GM12874 (cell line): ENCODE measurements around the gene DPH2.

ENCODE experiments used
- TF ChIP-seq, protein P1 (sequence below): IDR thresholded peaks from 2 replicates; pipeline ENCODE4 v1.5.1; 2011; ENCODE audit warnings: low read depth, mild to moderate bottlenecking, control low read depth, low read length, moderate library complexity; ENCODE audit not compliant: insufficient read depth

DPH2 gene

GRCh38 chr1:43931711-43932660 is 37.8 kb upstream of the DPH2 start:
- TF ChIP-seq, protein P1, sequence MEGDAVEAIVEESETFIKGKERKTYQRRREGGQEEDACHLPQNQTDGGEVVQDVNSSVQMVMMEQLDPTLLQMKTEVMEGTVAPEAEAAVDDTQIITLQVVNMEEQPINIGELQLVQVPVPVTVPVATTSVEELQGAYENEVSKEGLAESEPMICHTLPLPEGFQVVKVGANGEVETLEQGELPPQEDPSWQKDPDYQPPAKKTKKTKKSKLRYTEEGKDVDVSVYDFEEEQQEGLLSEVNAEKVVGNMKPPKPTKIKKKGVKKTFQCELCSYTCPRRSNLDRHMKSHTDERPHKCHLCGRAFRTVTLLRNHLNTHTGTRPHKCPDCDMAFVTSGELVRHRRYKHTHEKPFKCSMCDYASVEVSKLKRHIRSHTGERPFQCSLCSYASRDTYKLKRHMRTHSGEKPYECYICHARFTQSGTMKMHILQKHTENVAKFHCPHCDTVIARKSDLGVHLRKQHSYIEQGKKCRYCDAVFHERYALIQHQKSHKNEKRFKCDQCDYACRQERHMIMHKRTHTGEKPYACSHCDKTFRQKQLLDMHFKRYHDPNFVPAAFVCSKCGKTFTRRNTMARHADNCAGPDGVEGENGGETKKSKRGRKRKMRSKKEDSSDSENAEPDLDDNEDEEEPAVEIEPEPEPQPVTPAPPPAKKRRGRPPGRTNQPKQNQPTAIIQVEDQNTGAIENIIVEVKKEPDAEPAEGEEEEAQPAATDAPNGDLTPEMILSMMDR: no peak

DNA sequence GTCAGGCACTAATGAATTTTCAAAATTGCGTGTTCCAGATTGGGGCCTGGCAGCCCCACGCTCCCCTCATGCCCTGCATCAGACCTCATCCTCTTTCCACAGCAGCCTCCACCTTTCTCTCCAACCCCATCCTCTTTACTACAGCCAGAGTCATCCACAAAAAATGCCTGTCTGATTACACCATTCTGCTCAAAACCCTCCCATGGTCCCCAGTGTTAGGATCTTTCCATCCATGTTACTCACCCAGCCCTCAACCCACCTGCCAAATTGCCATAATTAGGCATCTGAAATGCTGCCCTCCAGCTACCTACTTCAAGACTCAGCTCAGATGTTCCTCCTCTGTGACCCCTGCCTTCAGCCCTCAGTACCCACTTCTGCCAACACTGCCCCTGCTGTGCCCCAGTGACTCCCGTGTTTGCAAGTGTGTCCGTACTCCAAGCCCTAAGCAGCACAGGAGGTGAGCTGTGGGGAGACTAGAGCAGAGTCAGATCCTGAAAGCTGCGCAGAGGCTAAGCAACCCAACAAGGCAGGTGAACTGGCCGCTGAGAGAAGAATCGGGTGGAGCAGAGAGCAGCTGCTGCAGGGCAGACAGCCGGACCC is 36.9 kb upstream of the DPH2 start:
- TF ChIP-seq, protein P1: no peak

- TF ChIP-seq, protein P1: no peak
Measured at GRCh38 chr1:43933386-43934100, 36.3 kb upstream of the DPH2 start, which contains the start of gene ARTN. TSS of gene ARTN (plus strand) at chr1:43933801. CDS start at chr1:43935657, 1,856 bp downstream.

- TF ChIP-seq, protein P1: peak; percentile 94
Measured at GRCh38 chr1:43934101-43934985, 35.5 kb upstream of the DPH2 start.

- TF ChIP-seq, protein P1: no peak
Measured at GRCh38 chr1:43934986-43935324, 34.9 kb upstream of the DPH2 start.

- TF ChIP-seq, protein P1: no peak
Measured at GRCh38 chr1:43935711-43936427, 33.9 kb upstream of the DPH2 start.
